Stimulated activated CD4-positive, alpha-beta T cell treated with anti-CD3 and anti-CD28 coated beads, Interleukin-1b, Interleukin-23, amount 100 ng/mL, for 4 hours (primary cell): ENCODE data around the gene VCAM1.

ENCODE experiments used
- DNase-seq, 2 donors: peaks; one replicate each; pipeline ENCODE4 v3.0.0-alpha.2; 2020; ENCODE audit warnings: low read depth in 2 of 2

VCAM1 gene

GRCh38 chr1:100721526-100722207, 2.1 kb downstream of the VCAM1 start:
- DNase-seq: no peak

- no peak for DNase-seq
Observed at GRCh38 chr1:100722221-100722620, 2.7 kb downstream of the VCAM1 start.

GRCh38 chr1:100724281-100724680, 4.7 kb downstream of the VCAM1 start:
- no peak for DNase-seq

GRCh38 chr1:100730130-100730529, 10.6 kb downstream of the VCAM1 start:
- DNase-seq: no peak

- DNase-seq: no peak
Observed at GRCh38 chr1:100731309-100731708, 11.8 kb downstream of the VCAM1 start.

- DNase-seq: no peak
Observed at GRCh38 chr1:100731758-100732157, 12.2 kb downstream of the VCAM1 start.

GRCh38 chr1:100734676-100735075, 15.1 kb downstream of the VCAM1 start:
- no peak for DNase-seq

- no peak for DNase-seq
Observed at GRCh38 chr1:100735244-100735643, 15.7 kb downstream of the VCAM1 start.

GRCh38 chr1:100736324-100736723, 16.8 kb downstream of the VCAM1 start:
- DNase-seq: no peak

GRCh38 chr1:100736746-100737145, 17.2 kb downstream of the VCAM1 start:
- DNase-seq: no peak

- DNase-seq: no peak
Observed at GRCh38 chr1:100746542-100746932, 27.0 kb downstream of the VCAM1 start.

GRCh38 chr1:100747771-100748170, 28.2 kb downstream of the VCAM1 start:
- DNase-seq: no peak

GRCh38 chr1:100750005-100750885, 30.7 kb downstream of the VCAM1 start:
- DNase-seq: no peak

- DNase-seq: no peak
Observed at GRCh38 chr1:100752791-100753190, 33.2 kb downstream of the VCAM1 start.

- DNase-seq: no peak
Observed at GRCh38 chr1:100757946-100758345, 38.4 kb downstream of the VCAM1 start.

- DNase-seq: no peak
Observed at GRCh38 chr1:100759188-100759587, 39.6 kb downstream of the VCAM1 start.

GRCh38 chr1:100760511-100760910, 41.0 kb downstream of the VCAM1 start:
- no peak for DNase-seq

GRCh38 chr1:100762461-100762860, 42.9 kb downstream of the VCAM1 start:
- no peak for DNase-seq

- DNase-seq: no peak
Observed at GRCh38 chr1:100767176-100767890, 47.8 kb downstream of the VCAM1 start.

GRCh38 chr1:100769323-100769722, 49.8 kb downstream of the VCAM1 start:
- DNase-seq: no peak

GRCh38 chr1:100769906-100770646, 50.5 kb downstream of the VCAM1 start:
- DNase-seq: no peak

- DNase-seq: no peak
Observed at GRCh38 chr1:100773444-100773843, 53.9 kb downstream of the VCAM1 start.
